ENCODE measurements around the gene KLHL26.
A peak's percentile ranks its signal among the peaks of the same experiment; 100 is the strongest.

KLHL26 gene

DNA sequence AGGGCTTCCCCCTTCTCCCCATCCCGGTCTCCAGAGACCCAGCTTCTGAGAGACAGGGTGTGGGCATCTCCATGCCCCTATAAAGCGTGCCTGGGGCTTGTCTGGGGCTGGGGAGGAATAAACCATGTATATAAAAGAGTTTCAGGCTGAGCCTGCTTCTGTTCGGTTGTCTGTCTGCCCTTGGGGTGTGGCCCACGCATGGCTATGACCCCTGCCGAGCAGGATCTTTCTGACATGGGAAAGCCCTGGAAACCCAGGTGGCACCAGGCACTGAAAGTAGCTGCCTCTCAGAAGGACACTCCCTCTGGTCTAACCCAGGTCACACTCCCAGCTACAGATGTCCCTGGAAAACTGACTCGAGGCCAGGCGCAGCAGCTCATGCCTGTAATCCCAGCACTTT is 15.9 kb upstream of the KLHL26 start:
- Histone ChIP-seq H3K9me3 (ENCODE audit: control insufficient read depth in 1 of 2, low read length in 2 of 2) (no peaks in the 10 kb centered on the region), H3K4me1 (ENCODE audit: control insufficient read depth in 1 of 2, insufficient read depth in 2 of 2, low read length in 2 of 2) (no peaks in the 10 kb centered on the region), H3K27me3 (ENCODE audit: low read depth, low read length) (peaks cover 3% of the 10 kb centered on the region), H3K36me3 (ENCODE audit: control insufficient read depth in 1 of 2, insufficient read depth in 2 of 2, low read length in 2 of 2) (no peaks in the 10 kb centered on the region), H3K27ac (ENCODE audit: low read length) (no peak overlapping the region), H3K4me3 (ENCODE audit: low read depth in 1 of 2, low read length in 2 of 2) (no peak overlapping the region)

DNA sequence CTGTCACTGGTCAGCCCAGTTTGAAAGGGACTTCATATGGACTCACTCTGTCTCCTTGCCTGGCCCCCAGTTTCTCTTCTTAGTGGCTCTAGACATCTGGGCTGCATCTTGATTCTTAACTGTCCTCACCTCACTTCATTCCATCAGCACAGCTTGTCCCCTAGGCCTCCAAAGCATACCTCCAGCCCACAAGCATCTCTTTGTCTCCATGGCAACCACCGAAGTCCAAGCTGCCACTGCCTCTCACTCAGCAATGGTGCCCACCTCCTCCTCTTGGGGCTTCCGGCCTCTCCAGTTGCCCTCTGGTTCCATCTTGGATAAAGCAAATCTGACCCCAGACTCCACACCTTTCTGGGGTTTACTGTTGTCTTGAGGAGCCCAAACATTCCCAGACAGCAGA is 9.9 kb upstream of the KLHL26 start:
- Histone ChIP-seq H3K4me3 (ENCODE audit: low read depth in 1 of 2, low read length in 2 of 2) (no peak overlapping the region), H3K9me3 (ENCODE audit: control insufficient read depth in 1 of 2, low read length in 2 of 2) (no peaks in the 10 kb centered on the region), H3K4me1 (ENCODE audit: control insufficient read depth in 1 of 2, insufficient read depth in 2 of 2, low read length in 2 of 2) (no peaks in the 10 kb centered on the region), H3K27ac (ENCODE audit: low read length) (no peak overlapping the region), H3K27me3 (ENCODE audit: low read depth, low read length) (no peaks in the 10 kb centered on the region), H3K36me3 (ENCODE audit: control insufficient read depth in 1 of 2, insufficient read depth in 2 of 2, low read length in 2 of 2) (no peaks in the 10 kb centered on the region)

DNA sequence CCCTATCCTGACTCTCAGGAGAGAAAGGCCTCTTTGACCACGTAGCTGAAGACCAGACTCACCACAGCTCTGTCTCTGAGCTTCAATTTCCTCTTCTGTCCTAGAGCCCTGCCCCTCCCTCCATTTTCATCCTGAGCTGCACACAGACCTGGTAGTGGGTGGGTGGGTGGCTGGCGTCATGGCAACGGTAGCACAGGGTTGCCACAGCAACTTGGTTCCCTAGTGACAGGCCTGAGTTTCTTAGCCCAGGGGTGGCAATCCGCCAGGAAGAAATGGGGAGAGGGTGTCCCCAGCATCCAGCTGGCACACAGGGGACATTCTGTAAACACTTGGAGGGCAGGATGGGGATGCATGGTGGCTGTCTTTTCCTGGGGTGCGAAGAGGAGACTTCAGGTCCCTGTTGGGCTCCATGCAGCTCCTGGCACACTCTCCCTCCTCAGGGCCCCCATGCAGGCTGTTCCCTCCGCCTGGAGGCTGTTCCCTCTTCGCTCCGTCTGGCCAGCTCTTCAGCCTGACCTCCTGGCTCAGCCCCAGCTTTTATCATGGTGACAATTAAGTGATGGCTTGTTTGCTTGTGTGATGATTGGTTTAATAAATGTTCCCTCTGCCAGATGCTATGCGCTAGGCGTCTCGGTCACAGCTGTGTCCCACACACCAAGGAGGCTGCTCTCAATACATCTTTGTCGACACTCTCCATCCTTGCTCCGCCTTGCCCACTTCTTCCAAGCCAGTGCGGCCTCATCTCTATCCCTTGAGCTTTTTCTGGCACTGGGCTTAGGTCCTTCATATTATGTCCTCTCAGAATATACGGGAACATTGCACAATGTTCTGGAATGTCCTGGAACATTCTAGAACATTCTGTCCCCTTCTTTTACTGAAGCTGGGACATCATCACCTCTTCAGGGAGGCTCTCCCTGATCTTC is 7.4 kb upstream of the KLHL26 start:
- Histone ChIP-seq H3K36me3 (ENCODE audit: control insufficient read depth in 1 of 2, insufficient read depth in 2 of 2, low read length in 2 of 2) (no peaks in the 10 kb centered on the region), H3K27ac (ENCODE audit: low read length) (no peak overlapping the region), H3K9me3 (ENCODE audit: control insufficient read depth in 1 of 2, low read length in 2 of 2) (no peaks in the 10 kb centered on the region), H3K4me3 (ENCODE audit: low read depth in 1 of 2, low read length in 2 of 2) (no peak overlapping the region), H3K27me3 (ENCODE audit: low read depth, low read length) (no peaks in the 10 kb centered on the region), H3K4me1 (ENCODE audit: control insufficient read depth in 1 of 2, insufficient read depth in 2 of 2, low read length in 2 of 2) (no peaks in the 10 kb centered on the region)

DNA sequence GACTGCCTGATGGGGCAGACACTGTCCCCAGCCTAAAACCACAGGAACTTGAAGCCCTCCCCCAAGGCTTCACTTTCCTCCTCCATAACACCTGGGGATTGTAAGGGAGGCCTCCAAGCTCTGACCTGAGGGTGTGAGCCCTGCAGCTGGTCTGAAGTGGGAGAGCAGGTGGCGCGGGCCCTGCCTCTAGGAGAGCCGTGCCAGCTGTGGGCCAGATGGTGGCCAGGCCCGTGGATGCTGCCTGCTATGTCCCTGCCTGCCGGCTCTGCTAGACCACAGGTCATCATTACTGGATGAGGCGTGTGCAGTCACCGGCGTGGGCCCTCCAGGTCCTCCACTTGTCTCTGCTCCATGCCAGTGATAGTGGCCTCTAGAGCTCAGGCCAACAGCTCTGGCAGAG is 3.5 kb upstream of the KLHL26 start:
- no peak overlapping the region for H3K27ac ChIP-seq (ENCODE audit: low read length)
- no peak overlapping the region for H3K4me3 ChIP-seq (ENCODE audit: low read depth in 1 of 2, low read length in 2 of 2)
- H3K27me3 ChIP-seq (ENCODE audit: low read depth, low read length), result no peaks in the 10 kb centered on the region
- no peaks in the 10 kb centered on the region for H3K9me3 ChIP-seq (ENCODE audit: control insufficient read depth in 1 of 2, low read length in 2 of 2)
- H3K4me1 ChIP-seq (ENCODE audit: control insufficient read depth in 1 of 2, insufficient read depth in 2 of 2, low read length in 2 of 2), result peaks cover 6 to 17% of the 10 kb centered on the region in 2 donors
- H3K36me3 ChIP-seq (ENCODE audit: control insufficient read depth in 1 of 2, insufficient read depth in 2 of 2, low read length in 2 of 2), result no peaks in the 10 kb centered on the region

DNA sequence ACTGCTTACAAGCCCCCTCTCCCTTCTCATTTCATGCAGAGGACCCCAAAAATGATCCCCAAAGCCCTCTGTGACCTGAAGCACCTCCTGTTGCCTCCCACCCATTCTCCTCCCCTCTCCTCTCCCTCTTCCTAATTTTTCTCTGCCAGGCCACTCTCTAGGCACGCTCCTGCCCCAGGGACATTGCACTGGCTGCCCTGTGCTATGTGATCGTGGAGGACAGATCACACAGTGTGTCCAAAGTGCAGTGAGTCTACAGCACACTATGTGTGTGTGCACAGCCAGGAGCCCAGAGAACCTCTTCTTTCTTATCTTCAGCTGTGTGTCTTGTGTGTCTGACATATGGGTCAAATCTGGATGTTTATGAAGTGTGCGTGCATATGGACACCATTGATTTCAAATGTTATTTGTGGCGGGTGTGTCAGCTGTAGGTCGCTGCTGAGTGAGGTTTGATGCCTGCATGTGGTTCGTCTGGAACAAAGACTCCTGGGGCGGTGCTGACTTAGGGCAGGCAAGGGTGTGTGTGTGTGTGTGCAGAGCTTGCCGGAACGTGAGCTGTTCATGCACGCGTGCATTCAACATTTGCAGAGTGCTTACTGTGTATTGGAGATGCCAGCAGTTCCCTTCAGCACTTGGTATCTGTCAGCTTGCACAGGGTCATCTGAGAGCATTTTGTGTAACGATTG is 2.1 kb upstream of the KLHL26 start:
- Histone ChIP-seq H3K9me3 (ENCODE audit: control insufficient read depth in 1 of 2, low read length in 2 of 2) (no peaks in the 10 kb centered on the region), H3K27me3 (ENCODE audit: low read depth, low read length) (no peaks in the 10 kb centered on the region), H3K27ac (ENCODE audit: low read length) (no peak overlapping the region), H3K36me3 (ENCODE audit: control insufficient read depth in 1 of 2, insufficient read depth in 2 of 2, low read length in 2 of 2) (no peaks in the 10 kb centered on the region), H3K4me1 (ENCODE audit: control insufficient read depth in 1 of 2, insufficient read depth in 2 of 2, low read length in 2 of 2) (peaks cover 6 to 17% of the 10 kb centered on the region in 2 donors), H3K4me3 (ENCODE audit: low read depth in 1 of 2, low read length in 2 of 2) (no peak overlapping the region)

DNA sequence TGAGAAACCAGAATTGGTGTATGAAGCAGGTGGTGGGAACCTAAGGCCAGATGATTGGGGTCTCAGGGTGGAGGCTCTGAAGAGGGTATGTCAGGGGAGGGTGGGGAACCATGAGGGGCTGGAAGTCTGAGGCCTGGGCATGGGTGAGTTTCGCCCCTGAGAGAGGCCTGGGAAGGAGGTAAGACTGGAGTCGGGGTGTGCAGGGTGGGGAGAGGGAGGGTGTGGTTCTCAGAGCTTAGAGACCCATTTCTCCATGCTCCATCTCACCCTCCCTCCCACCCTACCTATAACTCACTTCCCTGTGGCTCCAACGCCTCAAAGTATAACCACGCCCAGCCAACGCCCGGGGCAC is 1.0 kb upstream of the KLHL26 start:
- H3K9me3 ChIP-seq (ENCODE audit: control insufficient read depth in 1 of 2, low read length in 2 of 2), result no peaks in the 10 kb centered on the region
- peak overlapping the region in 1 of 2 donors; percentile 88 for H3K4me3 ChIP-seq (ENCODE audit: low read depth in 1 of 2, low read length in 2 of 2)
- H3K36me3 ChIP-seq (ENCODE audit: control insufficient read depth in 1 of 2, insufficient read depth in 2 of 2, low read length in 2 of 2), result no peaks in the 10 kb centered on the region
- no peak overlapping the region for H3K27ac ChIP-seq (ENCODE audit: low read length)
- peaks cover 6 to 17% of the 10 kb centered on the region in 2 donors for H3K4me1 ChIP-seq (ENCODE audit: control insufficient read depth in 1 of 2, insufficient read depth in 2 of 2, low read length in 2 of 2)
- no peaks in the 10 kb centered on the region for H3K27me3 ChIP-seq (ENCODE audit: low read depth, low read length)

DNA sequence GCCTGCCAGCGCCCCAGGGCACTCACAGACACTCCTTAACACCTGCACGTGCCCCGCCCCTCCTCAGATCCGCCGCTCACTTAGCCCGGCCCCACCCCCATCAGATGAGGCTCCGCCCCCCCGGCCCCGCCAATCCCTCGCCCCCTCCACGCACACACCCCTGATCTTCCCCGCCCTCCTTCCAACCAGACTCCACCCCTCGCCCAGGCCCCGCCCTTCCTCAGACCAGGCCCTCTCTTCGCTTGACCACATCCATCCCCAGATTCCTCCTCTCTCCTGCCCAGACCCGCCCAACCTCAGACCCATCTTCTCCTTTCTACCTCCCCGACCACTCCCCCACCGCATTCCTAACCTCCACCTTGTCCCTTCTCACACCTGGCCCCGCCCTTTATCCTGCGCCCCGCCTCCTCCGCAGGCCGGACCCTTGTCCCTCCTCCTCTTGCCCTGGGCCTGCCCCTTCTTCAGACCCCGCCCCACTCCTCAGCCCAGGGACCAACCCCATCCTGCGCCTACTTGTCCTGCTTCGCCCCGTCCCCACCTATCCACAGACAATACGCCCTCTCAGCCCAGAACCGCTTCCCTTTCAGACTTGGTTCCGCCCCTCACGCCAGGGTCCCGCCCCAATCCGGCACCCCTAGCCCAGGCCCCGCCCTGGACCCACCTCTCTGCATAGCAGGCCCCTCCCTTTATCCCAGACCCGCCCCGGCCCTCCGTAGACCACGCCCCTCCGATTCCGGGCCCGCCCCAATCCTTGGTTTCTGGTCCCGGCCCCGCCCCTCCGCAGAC is 452 bp upstream of the KLHL26 start:
- Histone ChIP-seq H3K9me3 (ENCODE audit: control insufficient read depth in 1 of 2, low read length in 2 of 2) (no peaks in the 10 kb centered on the region), H3K27ac (ENCODE audit: low read length) (no peak overlapping the region), H3K27me3 (ENCODE audit: low read depth, low read length) (no peaks in the 10 kb centered on the region), H3K36me3 (ENCODE audit: control insufficient read depth in 1 of 2, insufficient read depth in 2 of 2, low read length in 2 of 2) (no peaks in the 10 kb centered on the region), H3K4me3 (ENCODE audit: low read depth in 1 of 2, low read length in 2 of 2) (peak overlapping the region; percentile 42 to 88), H3K4me1 (ENCODE audit: control insufficient read depth in 1 of 2, insufficient read depth in 2 of 2, low read length in 2 of 2) (peaks cover 6 to 17% of the 10 kb centered on the region in 2 donors)

DNA sequence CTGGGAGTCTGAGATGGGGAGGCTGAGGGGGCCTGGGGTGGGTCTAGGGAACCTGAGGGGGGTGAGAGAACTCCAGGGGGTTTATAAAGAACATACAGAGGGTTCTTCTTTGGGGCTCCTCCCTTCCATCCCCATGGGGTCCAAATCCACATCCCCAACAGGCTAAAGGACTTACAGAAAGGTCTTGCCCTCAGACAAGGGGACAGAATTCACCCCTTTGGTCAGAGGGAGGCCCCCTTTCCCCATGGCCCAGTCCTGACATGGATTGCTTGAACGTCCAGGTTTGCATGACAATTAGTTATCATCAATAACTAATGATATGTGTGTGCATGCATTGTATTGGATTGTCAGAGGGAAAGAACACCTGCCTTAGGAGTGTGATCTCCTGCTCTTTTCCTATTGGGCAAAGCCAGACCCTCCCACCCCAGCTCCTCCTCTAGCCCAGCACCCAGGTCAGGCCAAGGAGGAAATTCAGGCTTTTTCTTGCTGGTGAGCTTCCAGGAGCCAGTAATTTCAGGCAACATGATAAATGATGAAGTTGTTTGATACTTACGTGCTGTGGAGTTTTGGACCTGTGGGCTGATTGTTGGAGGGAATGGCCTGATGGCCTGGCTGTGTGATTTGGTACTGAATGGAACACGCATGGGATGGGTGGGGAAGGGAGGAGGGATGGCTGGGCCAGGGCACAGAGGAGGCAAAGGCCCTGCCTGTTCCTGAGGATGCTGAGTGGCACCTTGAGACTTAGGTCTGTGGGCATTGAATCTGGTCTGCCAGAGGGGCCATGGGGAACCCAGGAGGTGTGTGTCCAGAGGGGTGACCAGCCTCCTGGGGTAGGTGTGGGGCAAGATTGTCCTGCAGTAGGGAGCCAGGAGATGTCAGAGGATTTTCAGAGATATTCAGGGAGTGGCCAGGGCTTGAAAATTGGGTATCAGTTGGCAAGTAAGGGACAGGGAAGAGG is 1.1 kb downstream of the KLHL26 start:
- peak overlapping the region; percentile 68 to 88 for H3K4me3 ChIP-seq (ENCODE audit: low read depth in 1 of 2, low read length in 2 of 2)
- peaks cover 6 to 17% of the 10 kb centered on the region in 2 donors for H3K4me1 ChIP-seq (ENCODE audit: control insufficient read depth in 1 of 2, insufficient read depth in 2 of 2, low read length in 2 of 2)
- peak overlapping the region; percentile 60 for H3K27ac ChIP-seq (ENCODE audit: low read length)
- no peaks in the 10 kb centered on the region for H3K9me3 ChIP-seq (ENCODE audit: control insufficient read depth in 1 of 2, low read length in 2 of 2)
- no peaks in the 10 kb centered on the region for H3K27me3 ChIP-seq (ENCODE audit: low read depth, low read length)
- no peaks in the 10 kb centered on the region for H3K36me3 ChIP-seq (ENCODE audit: control insufficient read depth in 1 of 2, insufficient read depth in 2 of 2, low read length in 2 of 2)

DNA sequence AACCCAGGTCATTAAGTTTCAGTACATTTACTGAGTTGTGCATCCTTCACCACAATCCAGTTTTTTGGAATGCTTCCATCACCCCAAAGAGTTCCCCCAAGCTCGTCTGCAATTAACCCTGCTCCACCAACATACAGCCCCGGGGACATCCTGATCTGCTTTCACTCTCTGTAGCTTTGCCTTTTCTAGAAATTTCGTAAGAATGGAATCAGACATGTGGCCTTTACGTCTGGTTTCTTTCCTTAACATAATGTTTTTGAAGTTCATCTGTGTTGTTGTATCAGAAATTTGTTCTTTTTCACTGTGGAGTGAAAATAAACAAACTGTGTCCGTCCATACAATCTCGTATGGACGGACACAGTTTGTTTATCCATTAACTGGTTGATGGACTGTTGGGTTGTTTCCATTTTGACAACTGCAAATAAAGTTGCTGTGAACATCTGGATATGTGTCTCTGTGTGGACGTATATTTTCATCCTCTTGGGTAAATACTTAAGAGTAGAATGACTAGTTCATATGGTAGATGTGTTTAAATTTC is 2.9 kb downstream of the KLHL26 start:
- H3K4me1 ChIP-seq (ENCODE audit: control insufficient read depth in 1 of 2, insufficient read depth in 2 of 2, low read length in 2 of 2), result peaks cover 6 to 22% of the 10 kb centered on the region in 2 donors
- no peaks in the 10 kb centered on the region for H3K36me3 ChIP-seq (ENCODE audit: control insufficient read depth in 1 of 2, insufficient read depth in 2 of 2, low read length in 2 of 2)
- no peaks in the 10 kb centered on the region for H3K27me3 ChIP-seq (ENCODE audit: low read depth, low read length)
- no peak overlapping the region for H3K4me3 ChIP-seq (ENCODE audit: low read depth in 1 of 2, low read length in 2 of 2)
- no peak overlapping the region for H3K27ac ChIP-seq (ENCODE audit: low read length)
- no peaks in the 10 kb centered on the region for H3K9me3 ChIP-seq (ENCODE audit: control insufficient read depth in 1 of 2, low read length in 2 of 2)

DNA sequence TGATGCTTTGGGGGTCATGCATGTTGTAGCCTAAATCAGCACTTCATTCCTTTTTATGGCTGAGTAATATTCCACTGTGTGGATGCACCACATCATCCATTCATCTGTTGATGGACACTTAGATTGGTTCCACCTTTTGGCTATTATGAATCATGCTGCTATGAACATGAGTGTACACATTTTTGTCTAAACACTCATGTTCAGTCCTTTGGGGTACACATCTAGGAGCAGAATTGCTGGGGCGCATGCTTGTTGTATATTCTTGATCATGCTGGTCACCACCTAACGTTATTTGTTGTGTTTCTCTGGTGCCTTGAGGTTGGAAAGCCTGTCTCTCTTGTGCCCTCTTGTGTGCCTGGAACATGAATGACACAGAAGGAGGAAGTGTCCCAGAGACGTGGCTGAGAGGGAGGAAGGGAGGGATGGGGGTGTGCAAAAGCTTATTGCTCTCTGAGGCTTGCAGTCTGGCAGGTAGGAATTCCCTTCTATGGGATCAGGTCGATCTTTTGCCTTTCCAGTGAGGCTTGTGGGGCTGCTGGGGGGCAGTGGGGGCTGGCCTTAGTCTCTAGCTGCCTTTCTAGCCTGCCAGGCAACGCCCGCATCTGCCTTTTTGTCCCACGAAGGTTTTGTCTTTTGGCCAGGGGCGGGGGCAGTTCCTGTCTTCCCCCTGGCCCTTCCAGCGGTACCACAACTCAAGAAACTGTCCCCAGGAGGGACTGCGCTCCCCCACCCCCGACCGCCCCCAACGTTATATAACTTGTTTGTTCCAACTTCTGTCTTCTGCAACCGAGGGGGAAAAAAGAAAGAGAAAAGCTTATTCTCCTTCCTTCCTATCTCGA is 7.6 kb downstream of the KLHL26 start:
- Histone ChIP-seq H3K27ac (ENCODE audit: low read length) (no peak overlapping the region), H3K4me1 (ENCODE audit: control insufficient read depth in 1 of 2, insufficient read depth in 2 of 2, low read length in 2 of 2) (peaks cover 0 to 15% of the 10 kb centered on the region in 2 donors), H3K4me3 (ENCODE audit: low read depth in 1 of 2, low read length in 2 of 2) (peak overlapping the region in 1 of 2 donors; percentile 16), H3K36me3 (ENCODE audit: control insufficient read depth in 1 of 2, insufficient read depth in 2 of 2, low read length in 2 of 2) (no peaks in the 10 kb centered on the region), H3K9me3 (ENCODE audit: control insufficient read depth in 1 of 2, low read length in 2 of 2) (no peaks in the 10 kb centered on the region), H3K27me3 (ENCODE audit: low read depth, low read length) (no peaks in the 10 kb centered on the region)

Measured in muscle layer of duodenum (tissue), 2 donors.